ENCODE data around the gene MICAL2. TPM values are rescaled to one million over a fixed set of nuclear protein-coding genes. Genes with fewer than 3 reads are reported as not detected.

Gene MICAL2
- total and polyA plus RNA-seq, 10 of the 15 experiments (the other 5 are each of a cell fraction or from before 2014, with no cell fraction given): 0.90 to 5.6 (median 2.4) TPM

DNA sequence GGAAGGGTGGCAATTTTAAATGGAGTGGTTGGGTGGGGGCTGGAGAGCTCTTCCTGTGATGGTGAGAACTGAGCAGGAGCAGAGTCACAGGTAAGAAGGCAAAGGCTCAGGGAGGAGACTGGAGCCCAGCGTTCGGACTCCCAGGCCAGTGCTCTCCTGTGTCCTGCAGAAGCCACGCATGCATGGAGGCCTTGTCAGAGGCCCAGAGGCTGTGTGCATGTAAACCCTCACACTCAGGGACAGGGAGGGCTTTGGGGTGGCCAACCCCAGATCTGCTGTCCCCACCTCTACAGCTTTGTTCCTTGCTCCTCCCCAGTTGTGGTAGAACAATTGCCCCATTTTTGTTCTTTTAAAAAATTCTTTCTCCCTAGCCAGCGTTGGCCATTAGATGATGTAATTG is 136.6 kb downstream of the MICAL2 start:
- Histone ChIP-seq H3K9ac (ENCODE audit: control insufficient read depth, insufficient read depth, low read length) (no peak overlapping the region), H3K27me3 (replicated peaks in 1 of 2; ENCODE audit: control insufficient read depth in 2 of 2, insufficient read depth in 2 of 2, low read length in 1 of 2) (peaks cover 0 to 2% of the 10 kb centered on the region in 2 experiments; a peak in 2 of 4 replicates), H3K9me3 (replicated peaks; ENCODE audit: control insufficient read depth, insufficient read depth, low read length) (no peaks in the 10 kb centered on the region), H3K4me1 (ENCODE audit: control insufficient read depth, insufficient read depth, low read length) (no peaks in the 10 kb centered on the region), H3K79me2 (ENCODE audit: control insufficient read depth, insufficient read depth, low read length) (no peaks in the 10 kb centered on the region), H4K20me1 (ENCODE audit: control insufficient read depth, insufficient read depth) (no peaks in the 10 kb centered on the region), H3K4me2 (ENCODE audit: control insufficient read depth, insufficient read depth) (no peak overlapping the region), H3K27ac (ENCODE audit: control insufficient read depth, insufficient read depth) (no peak overlapping the region), H2AFZ (ENCODE audit: control insufficient read depth, low read depth, low read length) (no peak overlapping the region), H3K4me3 (no peak overlapping the region), H3K36me3 (ENCODE audit: control insufficient read depth in 2 of 2, insufficient read depth in 2 of 2, low read length in 1 of 2) (no peaks in the 10 kb centered on the region)
- FAIRE-seq (no peak), DNase-seq (ENCODE audit: low read depth, low spot score) (no peak), ATAC-seq (no peak)
- intact Hi-C loops (cut with micrococcal nuclease; ENCODE audit: unreplicated experiment): no loop called here
- CTCF ChIA-PET: interaction anchor here (1.1 to 1.5 kb wide), 2 partner anchors 10 to 37 kb away, joined by 3 to 5 read pairs; no protein-coding TSS in a partner anchor
- 33% methylated on average over 4 of the region's 4 CpGs for WGBS (ENCODE audit: insufficient coverage, insufficient replicate concordance, low lambda C conversion rate, missing lambda C conversion rate)
- BruUV-seq (replicated peaks): no TSS peak
- in situ Hi-C loops (cut with MboI): no loop called here
- SMC1A ChIA-PET (ENCODE audit: uncharacterized antibody, unreplicated experiment): interaction anchor here (0.7 to 1.2 kb wide), 2 partner anchors 73 to 199 kb away, joined by 3 read pairs; no protein-coding TSS in a partner anchor
- RAD21 ChIA-PET (ENCODE audit: unreplicated experiment): no interaction called here
- POLR2A ChIA-PET: no interaction called here
- TF ChIP-seq TCF7 (IDR thresholded peaks at IDR 0.05; ENCODE audit: borderline replicate concordance) (no peak), IKZF2 (IDR thresholded peaks at IDR 0.05) (no peak), ZNF622 (IDR thresholded peaks at IDR 0.05) (no peak), SMAD1 (IDR thresholded peaks at IDR 0.05; ENCODE audit: low read depth, partially characterized antibody) (no peak), FOXK2 (IDR thresholded peaks at IDR 0.05) (no peak), BHLHE40 (IDR thresholded peaks at IDR 0.05; ENCODE audit: borderline replicate concordance in 1 of 2, low read depth in 2 of 2, low read length in 1 of 2) (no peak), POLR2A (IDR thresholded peaks at IDR 0.05; ENCODE audit: low read depth, low read length) (no peak), MTA2 (IDR thresholded peaks at IDR 0.05; ENCODE audit: low read depth) (no peak), RUNX3 (IDR thresholded peaks at IDR 0.05; ENCODE audit: low read length) (no peak), EZH2 (IDR thresholded peaks at IDR 0.05; ENCODE audit: borderline replicate concordance, control insufficient read depth, low read depth, low read length) (no peak), NFYA (IDR thresholded peaks at IDR 0.05; ENCODE audit: borderline replicate concordance, low read depth, low read length) (no peak), MXI1 (IDR thresholded peaks at IDR 0.05; ENCODE audit: low read depth, low read length) (no peak), CHD1 (IDR thresholded peaks at IDR 0.05; ENCODE audit: low read depth, low read length) (no peak)
- TF ChIP-seq, protein P1, sequence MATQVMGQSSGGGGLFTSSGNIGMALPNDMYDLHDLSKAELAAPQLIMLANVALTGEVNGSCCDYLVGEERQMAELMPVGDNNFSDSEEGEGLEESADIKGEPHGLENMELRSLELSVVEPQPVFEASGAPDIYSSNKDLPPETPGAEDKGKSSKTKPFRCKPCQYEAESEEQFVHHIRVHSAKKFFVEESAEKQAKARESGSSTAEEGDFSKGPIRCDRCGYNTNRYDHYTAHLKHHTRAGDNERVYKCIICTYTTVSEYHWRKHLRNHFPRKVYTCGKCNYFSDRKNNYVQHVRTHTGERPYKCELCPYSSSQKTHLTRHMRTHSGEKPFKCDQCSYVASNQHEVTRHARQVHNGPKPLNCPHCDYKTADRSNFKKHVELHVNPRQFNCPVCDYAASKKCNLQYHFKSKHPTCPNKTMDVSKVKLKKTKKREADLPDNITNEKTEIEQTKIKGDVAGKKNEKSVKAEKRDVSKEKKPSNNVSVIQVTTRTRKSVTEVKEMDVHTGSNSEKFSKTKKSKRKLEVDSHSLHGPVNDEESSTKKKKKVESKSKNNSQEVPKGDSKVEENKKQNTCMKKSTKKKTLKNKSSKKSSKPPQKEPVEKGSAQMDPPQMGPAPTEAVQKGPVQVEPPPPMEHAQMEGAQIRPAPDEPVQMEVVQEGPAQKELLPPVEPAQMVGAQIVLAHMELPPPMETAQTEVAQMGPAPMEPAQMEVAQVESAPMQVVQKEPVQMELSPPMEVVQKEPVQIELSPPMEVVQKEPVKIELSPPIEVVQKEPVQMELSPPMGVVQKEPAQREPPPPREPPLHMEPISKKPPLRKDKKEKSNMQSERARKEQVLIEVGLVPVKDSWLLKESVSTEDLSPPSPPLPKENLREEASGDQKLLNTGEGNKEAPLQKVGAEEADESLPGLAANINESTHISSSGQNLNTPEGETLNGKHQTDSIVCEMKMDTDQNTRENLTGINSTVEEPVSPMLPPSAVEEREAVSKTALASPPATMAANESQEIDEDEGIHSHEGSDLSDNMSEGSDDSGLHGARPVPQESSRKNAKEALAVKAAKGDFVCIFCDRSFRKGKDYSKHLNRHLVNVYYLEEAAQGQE (IDR thresholded peaks at IDR 0.05; ENCODE audit: low read depth, low read length): no peak
- TF ChIP-seq, protein P2, sequence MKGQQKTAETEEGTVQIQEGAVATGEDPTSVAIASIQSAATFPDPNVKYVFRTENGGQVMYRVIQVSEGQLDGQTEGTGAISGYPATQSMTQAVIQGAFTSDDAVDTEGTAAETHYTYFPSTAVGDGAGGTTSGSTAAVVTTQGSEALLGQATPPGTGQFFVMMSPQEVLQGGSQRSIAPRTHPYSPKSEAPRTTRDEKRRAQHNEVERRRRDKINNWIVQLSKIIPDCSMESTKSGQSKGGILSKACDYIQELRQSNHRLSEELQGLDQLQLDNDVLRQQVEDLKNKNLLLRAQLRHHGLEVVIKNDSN (IDR thresholded peaks at IDR 0.05; ENCODE audit: borderline replicate concordance, extremely low read length, insufficient read depth, low read depth, low read length): no peak
- TF ChIP-seq, protein P3, sequence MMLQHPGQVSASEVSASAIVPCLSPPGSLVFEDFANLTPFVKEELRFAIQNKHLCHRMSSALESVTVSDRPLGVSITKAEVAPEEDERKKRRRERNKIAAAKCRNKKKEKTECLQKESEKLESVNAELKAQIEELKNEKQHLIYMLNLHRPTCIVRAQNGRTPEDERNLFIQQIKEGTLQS (IDR thresholded peaks at IDR 0.05; ENCODE audit: borderline replicate concordance, extremely low read depth, low read depth, low read length): no peak
- TF ChIP-seq, protein P4, sequence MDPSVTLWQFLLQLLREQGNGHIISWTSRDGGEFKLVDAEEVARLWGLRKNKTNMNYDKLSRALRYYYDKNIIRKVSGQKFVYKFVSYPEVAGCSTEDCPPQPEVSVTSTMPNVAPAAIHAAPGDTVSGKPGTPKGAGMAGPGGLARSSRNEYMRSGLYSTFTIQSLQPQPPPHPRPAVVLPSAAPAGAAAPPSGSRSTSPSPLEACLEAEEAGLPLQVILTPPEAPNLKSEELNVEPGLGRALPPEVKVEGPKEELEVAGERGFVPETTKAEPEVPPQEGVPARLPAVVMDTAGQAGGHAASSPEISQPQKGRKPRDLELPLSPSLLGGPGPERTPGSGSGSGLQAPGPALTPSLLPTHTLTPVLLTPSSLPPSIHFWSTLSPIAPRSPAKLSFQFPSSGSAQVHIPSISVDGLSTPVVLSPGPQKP (IDR thresholded peaks at IDR 0.05; ENCODE audit: low read depth, low read length): no peak
- TF ChIP-seq, protein P5, sequence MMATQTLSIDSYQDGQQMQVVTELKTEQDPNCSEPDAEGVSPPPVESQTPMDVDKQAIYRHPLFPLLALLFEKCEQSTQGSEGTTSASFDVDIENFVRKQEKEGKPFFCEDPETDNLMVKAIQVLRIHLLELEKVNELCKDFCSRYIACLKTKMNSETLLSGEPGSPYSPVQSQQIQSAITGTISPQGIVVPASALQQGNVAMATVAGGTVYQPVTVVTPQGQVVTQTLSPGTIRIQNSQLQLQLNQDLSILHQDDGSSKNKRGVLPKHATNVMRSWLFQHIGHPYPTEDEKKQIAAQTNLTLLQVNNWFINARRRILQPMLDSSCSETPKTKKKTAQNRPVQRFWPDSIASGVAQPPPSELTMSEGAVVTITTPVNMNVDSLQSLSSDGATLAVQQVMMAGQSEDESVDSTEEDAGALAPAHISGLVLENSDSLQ (IDR thresholded peaks at IDR 0.05): no peak
